Peyer's patch (tissue), 4 donors: ENCODE results near the gene GLCCI1. TPM values are rescaled to one million over a fixed set of nuclear protein-coding genes. Genes with fewer than 3 reads are reported as not detected.

ENCODE experiments used
- DNase-seq, 3 donors: peaks; one replicate each; pipeline ENCODE4 v3.0.0-alpha.2; 2017 to 2019
- H3K27ac ChIP-seq, 4 donors: fragments of 200-600 bp; sonication (generic); one replicate each; pipeline ENCODE4 v1.5.1; 2016 to 2019
- H3K27me3 ChIP-seq, 2 donors: fragments of 200-600 bp; sonication (generic); one replicate each; pipeline ENCODE4 v1.5.1; 2019
- H3K36me3 ChIP-seq, 3 donors: fragments of 200-600 bp; sonication (generic); one replicate each; pipeline ENCODE4 v1.5.1; 2016 to 2019
- H3K4me1 ChIP-seq, 4 donors: fragments of 200-600 bp; sonication (generic); one replicate each; pipeline ENCODE4 v1.5.1; 2016 to 2019
- H3K4me3 ChIP-seq, 4 donors: fragments of 200-600 bp; sonication (generic); 1 replicate in 3 of 4; 2 replicates in 1 of 4; pipeline ENCODE4 v1.5.1; 2016 to 2019; ENCODE audit warnings: mild to moderate bottlenecking in 1 of 4
- H3K9me3 ChIP-seq, 4 donors: fragments of 200-600 bp; sonication (generic); one replicate each; pipeline ENCODE4 v1.5.1; 2016 to 2019; ENCODE audit warnings: mild to moderate bottlenecking in 1 of 4
- POLR2A ChIP-seq, 2 donors: fragments of 450-650 bp; IDR thresholded peaks; one replicate each; pipeline ENCODE4 v1.5.1; 2017; ENCODE audit warnings: antibody characterized with exemption in 2 of 2, mild to moderate bottlenecking in 2 of 2, moderate library complexity in 2 of 2
- total RNA-seq, 4 donors: library from RNA; depleted of rRNA; stranded (reverse); fragments of >200 nt; gene quantifications; one replicate each; pipeline ENCODE4 v1.1.0, GENCODE V29; 2016
- TF ChIP-seq, protein P1 (sequence below), 6 experiments: fragments of 450-650 bp in 4 of 6; fragments of 200-600 bp in 2 of 6; sonication (generic) in 1 of 6; IDR thresholded peaks; one replicate each; pipeline ENCODE4 v1.5.1; 2017 to 2019; ENCODE audit warnings: antibody characterized with exemption in 6 of 6, mild to moderate bottlenecking in 3 of 6, moderate library complexity in 1 of 6

Gene GLCCI1
- total RNA-seq, 4 donors from 2014 or later, result 5.1 to 33.8 (median 7.9) TPM

DNA sequence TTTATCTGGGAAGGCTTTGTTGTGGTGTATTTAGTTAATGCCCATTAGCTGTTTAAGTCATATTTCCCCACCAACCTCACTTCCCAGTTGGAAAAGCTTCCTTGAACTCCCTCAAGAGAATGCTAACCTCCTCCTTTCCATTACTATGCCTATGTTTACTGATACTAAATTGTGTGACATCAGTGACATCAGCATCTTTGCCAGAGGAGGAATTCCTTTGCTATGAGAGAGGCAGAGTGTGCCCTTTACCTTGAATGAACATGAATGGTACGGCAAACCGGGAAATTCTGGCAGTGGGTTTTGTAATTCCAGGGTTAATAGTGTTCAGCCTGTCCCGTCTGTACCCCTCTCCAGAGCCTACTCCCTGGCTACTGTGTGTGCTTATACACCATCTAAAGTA, 22.1 kb upstream of the GLCCI1 start:
- H3K27ac ChIP-seq, result no peak overlapping the region
- H3K4me1 ChIP-seq, result no peaks in the 10 kb centered on the region
- H3K9me3 ChIP-seq, result no peaks in the 10 kb centered on the region
- no peaks in the 10 kb centered on the region for H3K27me3 ChIP-seq
- DNase-seq, result no peak
- no peak overlapping the region for H3K4me3 ChIP-seq
- TF ChIP-seq, protein P1, sequence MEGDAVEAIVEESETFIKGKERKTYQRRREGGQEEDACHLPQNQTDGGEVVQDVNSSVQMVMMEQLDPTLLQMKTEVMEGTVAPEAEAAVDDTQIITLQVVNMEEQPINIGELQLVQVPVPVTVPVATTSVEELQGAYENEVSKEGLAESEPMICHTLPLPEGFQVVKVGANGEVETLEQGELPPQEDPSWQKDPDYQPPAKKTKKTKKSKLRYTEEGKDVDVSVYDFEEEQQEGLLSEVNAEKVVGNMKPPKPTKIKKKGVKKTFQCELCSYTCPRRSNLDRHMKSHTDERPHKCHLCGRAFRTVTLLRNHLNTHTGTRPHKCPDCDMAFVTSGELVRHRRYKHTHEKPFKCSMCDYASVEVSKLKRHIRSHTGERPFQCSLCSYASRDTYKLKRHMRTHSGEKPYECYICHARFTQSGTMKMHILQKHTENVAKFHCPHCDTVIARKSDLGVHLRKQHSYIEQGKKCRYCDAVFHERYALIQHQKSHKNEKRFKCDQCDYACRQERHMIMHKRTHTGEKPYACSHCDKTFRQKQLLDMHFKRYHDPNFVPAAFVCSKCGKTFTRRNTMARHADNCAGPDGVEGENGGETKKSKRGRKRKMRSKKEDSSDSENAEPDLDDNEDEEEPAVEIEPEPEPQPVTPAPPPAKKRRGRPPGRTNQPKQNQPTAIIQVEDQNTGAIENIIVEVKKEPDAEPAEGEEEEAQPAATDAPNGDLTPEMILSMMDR (IDR thresholded peaks at IDR 0.05), result no peak
- TF ChIP-seq POLR2A (IDR thresholded peaks at IDR 0.05), result no peak
- no peaks in the 10 kb centered on the region for H3K36me3 ChIP-seq

DNA sequence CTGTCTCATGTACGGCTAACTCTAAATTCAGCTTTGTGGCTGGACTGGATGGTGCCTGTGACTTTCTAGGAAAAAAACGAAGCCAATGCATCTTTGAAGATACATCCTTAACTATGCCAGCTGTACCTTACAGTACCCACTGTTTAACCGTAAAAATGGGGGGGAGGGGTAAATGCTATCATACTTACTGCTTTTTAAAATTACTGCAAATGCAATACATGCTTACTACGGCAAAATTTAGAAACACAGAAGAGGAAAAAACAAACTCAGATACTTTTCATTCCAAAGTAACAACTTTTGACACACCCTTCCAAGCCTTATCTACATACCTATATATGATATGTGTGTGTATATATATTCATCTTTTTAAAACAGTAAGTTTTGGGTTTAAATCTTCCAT, 20.4 kb upstream of the GLCCI1 start:
- no peaks in the 10 kb centered on the region for H3K36me3 ChIP-seq
- H3K9me3 ChIP-seq, result no peaks in the 10 kb centered on the region
- H3K4me1 ChIP-seq, result no peaks in the 10 kb centered on the region
- DNase-seq, result no peak
- H3K27ac ChIP-seq, result no peak overlapping the region
- H3K27me3 ChIP-seq, result no peaks in the 10 kb centered on the region
- no peak overlapping the region for H3K4me3 ChIP-seq
- TF ChIP-seq, protein P1 (IDR thresholded peaks at IDR 0.05), result no peak
- no peak for TF ChIP-seq POLR2A (IDR thresholded peaks at IDR 0.05)

DNA sequence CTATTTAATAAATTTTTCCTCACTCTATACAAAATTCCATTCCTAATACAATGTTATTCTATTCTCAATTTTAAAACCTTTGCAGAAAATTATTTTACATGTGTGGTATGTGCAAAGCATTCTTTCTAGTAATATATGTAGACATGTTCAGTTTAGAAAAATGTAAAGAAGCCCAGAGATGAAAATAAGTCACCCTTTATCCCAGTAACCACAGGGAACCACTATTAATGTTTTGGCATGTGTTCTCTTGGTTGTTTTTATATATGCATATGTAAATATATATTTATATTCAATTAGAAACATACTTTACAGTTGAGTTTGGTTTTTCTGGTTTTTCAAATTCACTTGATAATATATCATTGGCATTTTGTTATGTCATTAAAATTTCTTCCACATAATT, 14.8 kb upstream of the GLCCI1 start:
- Histone ChIP-seq H3K9me3 (no peaks in the 10 kb centered on the region), H3K4me1 (no peaks in the 10 kb centered on the region), H3K27ac (no peak overlapping the region), H3K27me3 (no peaks in the 10 kb centered on the region), H3K36me3 (no peaks in the 10 kb centered on the region), H3K4me3 (no peak overlapping the region)
- DNase-seq, result no peak
- TF ChIP-seq, protein P1 (IDR thresholded peaks at IDR 0.05), result no peak
- no peak for TF ChIP-seq POLR2A (IDR thresholded peaks at IDR 0.05)

DNA sequence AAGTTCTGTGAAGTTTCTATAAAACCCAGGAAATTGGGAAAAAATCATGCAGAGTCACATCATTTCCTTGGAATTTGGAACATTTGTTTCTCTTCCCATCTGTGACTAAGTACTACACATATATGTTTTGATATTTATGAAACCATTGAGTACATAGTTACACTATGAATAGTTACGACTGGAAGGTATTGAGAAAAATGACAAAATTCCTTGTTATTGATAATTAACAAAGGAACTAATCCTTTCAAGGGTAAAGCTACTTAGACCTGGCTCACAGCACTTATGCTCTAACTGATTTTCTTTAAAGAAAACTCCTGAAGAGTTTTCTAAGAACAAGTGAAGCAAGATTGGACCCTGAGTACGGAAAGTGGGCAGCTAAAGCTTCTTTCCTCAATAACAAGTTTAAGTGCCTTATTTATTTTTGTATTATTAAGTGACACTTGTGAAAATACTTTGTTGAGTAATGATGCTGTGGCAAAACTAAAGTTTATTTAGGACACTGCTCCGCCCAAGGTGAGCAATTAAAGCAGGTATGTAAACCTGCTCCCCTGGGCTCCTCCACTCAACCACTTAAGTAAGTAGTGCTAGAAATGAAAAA, 12.0 kb upstream of the GLCCI1 start:
- Histone ChIP-seq H3K9me3 (no peaks in the 10 kb centered on the region), H3K27ac (no peak overlapping the region), H3K36me3 (no peaks in the 10 kb centered on the region), H3K4me3 (no peak overlapping the region), H3K4me1 (no peaks in the 10 kb centered on the region), H3K27me3 (no peaks in the 10 kb centered on the region)
- TF ChIP-seq, protein P1 (IDR thresholded peaks at IDR 0.05), result no peak
- TF ChIP-seq POLR2A (IDR thresholded peaks at IDR 0.05), result no peak
- DNase-seq, result no peak

DNA sequence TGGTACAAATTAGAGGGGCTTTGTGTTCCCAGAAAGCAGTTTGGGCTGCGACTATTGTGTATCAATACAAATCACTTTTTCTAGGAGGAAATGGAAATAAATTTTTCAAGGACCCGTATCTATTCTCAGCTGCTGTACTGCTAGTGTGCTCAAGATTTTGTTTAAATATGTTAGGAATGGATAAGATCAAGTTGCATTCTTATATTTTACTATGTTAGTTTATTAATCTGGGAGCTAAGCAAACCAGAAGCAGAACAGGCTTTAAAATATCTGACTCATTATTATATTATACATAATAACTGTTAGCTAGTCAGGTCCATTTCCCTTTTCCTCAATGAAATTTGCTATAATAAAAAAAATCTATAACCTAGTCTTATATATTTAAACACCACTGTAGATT, 11.1 kb upstream of the GLCCI1 start:
- TF ChIP-seq, protein P1 (IDR thresholded peaks at IDR 0.05), result no peak
- no peak for TF ChIP-seq POLR2A (IDR thresholded peaks at IDR 0.05)
- Histone ChIP-seq H3K4me1 (no peaks in the 10 kb centered on the region), H3K9me3 (no peaks in the 10 kb centered on the region), H3K4me3 (no peak overlapping the region), H3K27ac (no peak overlapping the region), H3K36me3 (no peaks in the 10 kb centered on the region), H3K27me3 (no peaks in the 10 kb centered on the region)
- DNase-seq, result no peak
